GM10847 (cell line): ENCODE measurements around the gene SWT1.

Source experiments
- POLR2A ChIP-seq: IDR thresholded peaks from 2 replicates; pipeline ENCODE4 v1.6.1; 2011; ENCODE audit not compliant: insufficient read length; ENCODE audit errors: extremely low read depth

The SWT1 gene

GRCh38 chr1:185157599-185158412, 839 bp downstream of the SWT1 start:
- TF ChIP-seq POLR2A, result no peak

- no peak for TF ChIP-seq POLR2A
These were observed 1.8 kb downstream of the SWT1 start for GRCh38 chr1:185158800-185159199.

- TF ChIP-seq POLR2A, result no peak
These were observed 3.0 kb downstream of the SWT1 start for GRCh38 chr1:185159966-185160365.

GRCh38 chr1:185162491-185162890, 5.5 kb downstream of the SWT1 start:
- TF ChIP-seq POLR2A, result no peak

- no peak for TF ChIP-seq POLR2A
These were observed 9.1 kb downstream of the SWT1 start for GRCh38 chr1:185166106-185166505.

GRCh38 chr1:185170291-185170848, 13.4 kb downstream of the SWT1 start:
- TF ChIP-seq POLR2A, result no peak

GRCh38 chr1:185193756-185194155, 36.8 kb downstream of the SWT1 start:
- no peak for TF ChIP-seq POLR2A

GRCh38 chr1:185200889-185201288, 43.9 kb downstream of the SWT1 start:
- no peak for TF ChIP-seq POLR2A

GRCh38 chr1:185207170-185207569, 50.2 kb downstream of the SWT1 start:
- no peak for TF ChIP-seq POLR2A

- TF ChIP-seq POLR2A, result no peak
These were observed 51.1 kb downstream of the SWT1 start for GRCh38 chr1:185207980-185208602.

GRCh38 chr1:185208626-185209180, 51.7 kb downstream of the SWT1 start:
- TF ChIP-seq POLR2A, result no peak

- no peak for TF ChIP-seq POLR2A
These were observed 56.1 kb downstream of the SWT1 start for GRCh38 chr1:185213091-185213490.

- TF ChIP-seq POLR2A, result no peak
These were observed 58.9 kb downstream of the SWT1 start for GRCh38 chr1:185215911-185216310.

- TF ChIP-seq POLR2A, result no peak
These were observed 67.2 kb downstream of the SWT1 start for GRCh38 chr1:185224132-185224531.

- no peak for TF ChIP-seq POLR2A
These were observed 70.2 kb downstream of the SWT1 start for GRCh38 chr1:185227161-185227560.

GRCh38 chr1:185228979-185229378, 72.0 kb downstream of the SWT1 start:
- no peak for TF ChIP-seq POLR2A
